OCI-LY7 (cell line): ENCODE measurements around the gene POR. TPM values are rescaled to one million over a fixed set of nuclear protein-coding genes. Genes with fewer than 3 reads are reported as not detected.
"Not testable (repeated sequence)": the region's sequence is repeated elsewhere in the genome, so short reads cannot be mapped to it uniquely, and the experiment has no call there.

ENCODE experiments used
- BruUV-seq: library from RNA; stranded (reverse); fragments of 400-500 nt; replicated peaks from 2 replicates; lab custom pipeline; 2021; lab: Mats Ljungman, UMichigan
- CTCF ChIA-PET: fragments of 300-600 bp; sonication (Branson Sonifier 250); formaldehyde crosslinking; loops from one replicate; lab custom pipeline; 2022; ENCODE audit warnings: antibody characterized with exemption; ENCODE audit not compliant: unreplicated experiment; lab: Charles Lee
- POLR2A ChIA-PET: fragments of 300-600 bp; sonication (Branson Sonifier 250); formaldehyde crosslinking; loops from one replicate; lab custom pipeline; 2022; ENCODE audit warnings: antibody characterized with exemption; lab: Charles Lee
- DNase-seq: peaks from one replicate; pipeline ENCODE4 v3.0.0-alpha.2; 2015; ENCODE audit warnings: low spot score
- H2AFZ ChIP-seq: fragments of 200-600 bp; sonication (generic), shearing (Covaris generic); 2 replicates; pipeline ENCODE4 v1.6.1; 2014; ENCODE audit warnings: mild to moderate bottlenecking, antibody characterized with exemption, low read length, moderate library complexity
- H3K27ac ChIP-seq: fragments of 200-600 bp; sonication (generic); 2 replicates; pipeline ENCODE4 v1.5.1; 2014; ENCODE audit warnings: mixed run types, low read depth, mild to moderate bottlenecking, moderate library complexity, low read length, inconsistent platforms; ENCODE audit not compliant: poor library complexity, severe bottlenecking
- H3K36me3 ChIP-seq: fragments of 200-600 bp; sonication (generic); 2 replicates; pipeline ENCODE4 v1.6.1; 2014; ENCODE audit warnings: mild to moderate bottlenecking, antibody characterized with exemption, low read length, moderate library complexity, mixed read lengths; ENCODE audit not compliant: insufficient read depth
- H3K4me1 ChIP-seq: fragments of 200-600 bp; sonication (generic); 2 replicates; pipeline ENCODE4 v1.5.1; 2014; ENCODE audit warnings: mild to moderate bottlenecking, low read length; ENCODE audit not compliant: insufficient read depth, poor library complexity, severe bottlenecking
- H3K4me2 ChIP-seq: fragments of 200-600 bp; sonication (generic); 2 replicates; pipeline ENCODE4 v1.6.1; 2014; ENCODE audit warnings: mild to moderate bottlenecking, low read length
- H3K4me3 ChIP-seq: fragments of 200-600 bp; sonication (generic); 2 replicates; pipeline ENCODE4 v1.5.1; 2014; ENCODE audit warnings: mild to moderate bottlenecking, low read depth, low read length; ENCODE audit not compliant: poor library complexity, severe bottlenecking
- H3K79me2 ChIP-seq: fragments of 200-600 bp; sonication (generic); 2 replicates; pipeline ENCODE4 v1.6.1; 2016; ENCODE audit warnings: low read depth, mild to moderate bottlenecking, low read length, moderate library complexity, mixed read lengths; ENCODE audit not compliant: insufficient read depth
- H3K9me2 ChIP-seq: fragments of 200-600 bp; sonication (generic); 2 replicates; pipeline ENCODE4 v1.6.1; 2016; ENCODE audit warnings: mild to moderate bottlenecking, low read length, mixed read lengths; ENCODE audit not compliant: insufficient read depth
- H3K9me3 ChIP-seq: fragments of 200-600 bp; sonication (generic); 2 replicates; pipeline ENCODE4 v1.6.1; 2014; ENCODE audit warnings: mild to moderate bottlenecking, mixed run types, low read length, mixed read lengths
- H4K20me1 ChIP-seq: fragments of 200-600 bp; sonication (generic); 2 replicates; pipeline ENCODE4 v1.6.1; 2014; ENCODE audit warnings: mild to moderate bottlenecking, antibody characterized with exemption, low read length, moderate library complexity, mixed read lengths; ENCODE audit not compliant: insufficient read depth
- CTCF ChIP-seq: fragments of 200-600 bp; sonication (generic); conservative IDR thresholded peaks from 2 replicates; pipeline ENCODE4 v1.5.1; 2014; ENCODE audit warnings: mild to moderate bottlenecking, antibody characterized with exemption, low read length, moderate library complexity, mixed read lengths
- EZH2phosphoT487 ChIP-seq: fragments of 200-600 bp; sonication (generic); IDR thresholded peaks from 2 replicates; pipeline ENCODE4 v1.6.1; 2018; ENCODE audit warnings: low read depth, borderline replicate concordance, mild to moderate bottlenecking, mixed run types, antibody characterized with exemption, low read length, moderate library complexity, mixed read lengths
- intact Hi-C: fragments of 100-400 bp; cut with micrococcal nuclease; formaldehyde crosslinking; loops from one replicate; pipeline ENCODE4 v1.10.0; 2022; ENCODE audit not compliant: unreplicated experiment
- total RNA-seq, 2 experiments: library from RNA; depleted of rRNA in 1 of 2; stranded (reverse); fragments of >200 nt in 1 of 2; shearing (Covaris generic) in 1 of 2; gene quantifications; 2 replicates each; pipeline ENCODE4 v1.2.3, GENCODE V29; 2014 to 2022

The POR gene
- total RNA-seq, 2 experiments from 2014 or later = 41.5 to 45.2 TPM

GRCh38 chr7:75906991-75907667, 7.8 kb upstream of the POR start:
- Histone ChIP-seq H3K36me3 (no peaks in the 10 kb centered on the region), H4K20me1 (no peaks in the 10 kb centered on the region), H3K4me2 (no peak overlapping the region), H3K27ac (no peak overlapping the region), H3K9me3 (no peaks in the 10 kb centered on the region), H3K79me2 (no peaks in the 10 kb centered on the region), H3K4me3 (no peak overlapping the region), H2AFZ (no peak overlapping the region), H3K9me2 (no peaks in the 10 kb centered on the region), H3K4me1 (no peaks in the 10 kb centered on the region)
- intact Hi-C loops = no loop called here
- ChIA-PET POLR2A (no interaction called here), CTCF (no interaction called here)
- DNase-seq = no peak
- BruUV-seq = no TSS peak
- no peak for TF ChIP-seq CTCF
- no peak for TF ChIP-seq EZH2phosphoT487

GRCh38 chr7:75907668-75908039, 7.3 kb upstream of the POR start:
- not testable (repeated sequence) for H4K20me1 ChIP-seq, BruUV-seq, DNase-seq

GRCh38 chr7:75909521-75910132, 5.3 kb upstream of the POR start:
- TF ChIP-seq EZH2phosphoT487 = no peak
- TF ChIP-seq CTCF = no peak
- Histone ChIP-seq H3K36me3 (no peaks in the 10 kb centered on the region), H3K4me2 (no peak overlapping the region), H3K4me3 (no peak overlapping the region), H2AFZ (no peak overlapping the region), H4K20me1 (no peaks in the 10 kb centered on the region), H3K9me2 (no peaks in the 10 kb centered on the region), H3K79me2 (no peaks in the 10 kb centered on the region), H3K4me1 (peaks cover 5% of the 10 kb centered on the region), H3K9me3 (no peaks in the 10 kb centered on the region), H3K27ac (no peak overlapping the region)
- intact Hi-C loops = no loop called here
- no TSS peak for BruUV-seq
- DNase-seq = no peak
- ChIA-PET CTCF (no interaction called here), POLR2A (interaction anchor here (1.2 kb wide), 1 partner anchor 11 kb away, joined by 4 read pairs; no protein-coding TSS in a partner anchor)

More at GRCh38 chr7:75907668-75908039, 7.3 kb upstream of the POR start:
- H3K27ac ChIP-seq, H3K4me2 ChIP-seq, H3K36me3 ChIP-seq, H3K79me2 ChIP-seq, H3K4me3 ChIP-seq, intact Hi-C loops, H3K4me1 ChIP-seq, H2AFZ ChIP-seq, CTCF ChIA-PET, H3K9me2 ChIP-seq, H3K9me3 ChIP-seq, POLR2A ChIA-PET: not testable (repeated sequence)

GRCh38 chr7:75911186-75911585, 3.8 kb upstream of the POR start:
- H3K79me2 ChIP-seq, BruUV-seq, H3K9me3 ChIP-seq, DNase-seq, H3K27ac ChIP-seq, H4K20me1 ChIP-seq, H3K36me3 ChIP-seq, H3K4me2 ChIP-seq, H3K4me1 ChIP-seq, H3K9me2 ChIP-seq, H3K4me3 ChIP-seq, intact Hi-C loops, CTCF ChIA-PET, H2AFZ ChIP-seq: not testable (repeated sequence)
- POLR2A ChIA-PET = interaction anchor here (1.1 kb wide), 1 partner anchor 35 kb away, joined by 3 read pairs; no protein-coding TSS in a partner anchor
